Kidney (tissue), 14 donors: ENCODE results near the gene CCR8. TPM values are rescaled to one million over a fixed set of nuclear protein-coding genes. Genes with fewer than 3 reads are reported as not detected.
"Not testable (repeated sequence)": the region's sequence is repeated elsewhere in the genome, so short reads cannot be mapped to it uniquely, and the experiment has no call there.

Experiments used
- DNase-seq, 5 donors: peaks; one replicate each; pipeline ENCODE4 v3.0.0-alpha.2; 2013 to 2020
- FAIRE-seq: peaks from 2 replicates; lab custom pipeline; 2012; peaks lifted over from hg19 to GRCh38; lab: Jason Lieb, UNC
- H3K27ac ChIP-seq, 2 donors: one replicate each; pipeline ENCODE4 v1.7.0; 2013; ENCODE audit warnings: low read depth in 2 of 2, low read length in 2 of 2, inconsistent platforms in 1 of 2
- H3K27me3 ChIP-seq: one replicate; pipeline ENCODE4 v1.7.1; 2013; ENCODE audit warnings: low read length, inconsistent platforms; ENCODE audit not compliant: control insufficient read depth, insufficient read depth
- H3K36me3 ChIP-seq, 3 donors: one replicate each; pipeline versions ENCODE4 v1.7.0 to v1.7.1; 2013; ENCODE audit warnings: low read length in 3 of 3, control low read depth in 1 of 3, inconsistent platforms in 1 of 3; ENCODE audit not compliant: insufficient read depth in 3 of 3, control insufficient read depth in 2 of 3
- H3K4me1 ChIP-seq, 3 donors: one replicate each; pipeline versions ENCODE4 v1.7.0 to v1.7.1; 2013; ENCODE audit warnings: low read length in 3 of 3, inconsistent platforms in 1 of 3, low read depth in 1 of 3; ENCODE audit not compliant: control insufficient read depth in 2 of 3, insufficient read depth in 2 of 3
- H3K4me3 ChIP-seq, 3 donors: one replicate each; pipeline versions ENCODE4 v1.7.0 to v1.8.1; 2013; ENCODE audit warnings: low read length in 3 of 3, control low read depth in 1 of 3, inconsistent platforms in 1 of 3
- H3K9ac ChIP-seq, 3 donors: one replicate each; pipeline versions ENCODE4 v1.7.0 to v1.7.1; 2013; ENCODE audit warnings: low read length in 3 of 3, control low read depth in 1 of 3, inconsistent platforms in 1 of 3
- H3K9me3 ChIP-seq, 3 donors: one replicate each; pipeline versions ENCODE4 v1.7.0 to v1.7.1; 2013; ENCODE audit warnings: low read length in 3 of 3, control low read depth in 1 of 3, inconsistent platforms in 1 of 3; ENCODE audit not compliant: control insufficient read depth in 2 of 3, insufficient read depth in 1 of 3
- CTCF ChIP-seq: IDR thresholded peaks from 3 replicates; pipeline ENCODE4 v1.5.1; 2012; ENCODE audit warnings: mild to moderate bottlenecking, moderate library complexity, borderline replicate concordance; ENCODE audit not compliant: insufficient read depth; ENCODE audit errors: extremely low read depth
- intact Hi-C: fragments of 100-400 bp; cut with DNase I; formaldehyde crosslinking; loops from one replicate; pipeline ENCODE4 v1.11.1; 2022
- polyA plus RNA-seq: library from polyadenylated mRNA; stranded (reverse); fragments of 350-450 nt; fragmentation: Illumina TruSeq; extraction: RNeasy Lipid Tissue Mini Kit (QIAGEN cat#74804); gene quantifications from one replicate; pipeline ENCODE4 v1.2.3, GENCODE V29; 2014; ENCODE audit warnings: low read depth, low replicate concordance; ENCODE audit not compliant: insufficient read depth
- total RNA-seq: library from RNA; stranded (reverse); fragmentation: NEBNext Ultra II Directional; extraction: Animal tissue kit (Norgen Biotek cat#: 25700); gene quantifications from one replicate; pipeline ENCODE4 v1.2.1, GENCODE V29; 2021
- donor health status: control.
- donor health status: control.
- donor health status: control.
- donor health status: control.
- donor health status: control.
- donor health status: DM: yes; HTN: yes; CAD: no.
- donor health status: Normal renal cell carcinoma (clear cell type).

The CCR8 gene
- total and polyA plus RNA-seq, 2 donors from 2014 or later: 0.19 TPM; not detected in 1

DNA sequence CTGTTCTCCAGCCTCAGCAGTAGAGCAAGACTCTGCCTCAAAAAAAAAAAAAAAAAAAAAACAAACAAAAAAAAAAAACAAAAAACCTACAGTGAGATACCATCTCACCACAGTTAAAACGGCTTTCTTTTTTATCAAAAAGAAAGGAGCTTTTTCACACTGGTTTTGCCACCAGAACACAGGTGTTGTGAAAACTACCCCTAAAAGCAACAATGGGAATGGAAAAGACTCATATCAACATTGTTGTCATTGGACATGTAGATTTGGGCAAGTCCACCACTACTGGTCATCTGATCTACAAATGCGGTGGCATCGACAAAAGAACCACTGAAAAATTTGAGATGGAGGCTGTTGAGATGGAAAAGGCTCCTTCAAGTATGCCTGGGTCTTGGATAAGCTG, 28.8 kb downstream of the CCR8 start:
- Histone ChIP-seq H3K27me3 (no peaks in the 10 kb centered on the region), H3K27ac (no peak overlapping the region), H3K4me1 (no peaks in the 10 kb centered on the region), H3K9me3 (no peaks in the 10 kb centered on the region), H3K4me3 (no peak overlapping the region), H3K36me3 (no peaks in the 10 kb centered on the region), H3K9ac (no peak overlapping the region)
- DNase-seq (no peak), FAIRE-seq (no peak)
- intact Hi-C loops: no loop called here
- no peak for TF ChIP-seq CTCF

DNA sequence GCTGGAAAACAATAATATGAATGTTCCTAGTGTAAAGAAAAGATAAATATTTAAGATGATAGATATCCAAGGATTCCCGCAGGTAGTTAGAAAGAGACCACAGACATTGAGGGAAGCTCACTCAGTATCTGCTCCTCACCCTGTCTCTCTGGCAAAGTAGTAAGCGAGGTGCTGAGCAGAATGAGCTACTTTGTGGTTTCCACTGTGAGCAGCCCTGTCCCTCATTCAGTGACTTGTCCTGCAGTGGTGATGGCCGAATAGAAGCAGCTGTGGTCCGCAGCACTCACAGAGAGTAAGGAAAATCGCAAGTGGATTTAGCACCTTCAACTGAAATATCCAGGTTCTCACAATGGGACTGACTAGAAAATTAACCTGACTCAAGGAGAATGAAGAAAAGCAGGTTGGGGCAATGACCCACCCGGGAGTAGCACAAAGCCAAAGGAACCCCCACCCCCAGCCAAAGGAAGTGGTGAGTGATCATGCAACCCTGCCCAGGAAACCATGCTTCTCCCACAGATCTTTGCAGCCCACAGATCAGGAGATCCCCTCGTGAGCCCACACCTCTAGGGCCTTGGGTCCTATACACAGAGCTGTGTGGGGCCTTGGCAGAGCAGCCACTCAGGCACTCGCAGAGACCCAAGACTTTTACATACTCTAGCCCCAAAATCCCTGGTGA, 31.9 kb downstream of the CCR8 start:
- DNase-seq (no peak), FAIRE-seq (no peak)
- Histone ChIP-seq H3K36me3 (no peaks in the 10 kb centered on the region), H3K9me3 (no peaks in the 10 kb centered on the region), H3K4me1 (no peaks in the 10 kb centered on the region), H3K9ac (no peak overlapping the region), H3K4me3 (no peak overlapping the region), H3K27me3 (no peaks in the 10 kb centered on the region), H3K27ac (no peak overlapping the region)
- no peak for TF ChIP-seq CTCF
- intact Hi-C loops: no loop called here

DNA sequence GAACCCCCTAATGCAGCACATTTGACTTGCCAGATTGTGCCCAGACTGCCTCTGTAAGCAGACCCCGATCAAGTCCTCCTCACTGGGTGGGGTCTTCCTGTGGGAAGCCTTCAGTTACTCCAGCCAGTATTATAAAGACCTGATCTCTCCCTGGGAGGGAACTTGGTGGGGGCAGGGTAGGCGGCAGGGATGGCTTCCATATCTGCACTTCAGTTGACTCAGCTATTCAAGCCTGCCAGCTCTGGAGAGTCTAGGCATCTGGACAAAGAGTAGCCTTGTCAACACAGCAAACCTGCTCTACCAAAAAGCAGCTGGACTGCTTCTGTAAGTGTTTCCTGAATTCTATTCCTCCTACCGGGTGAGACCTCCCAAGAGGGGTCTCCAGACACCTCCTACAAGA, 32.7 kb downstream of the CCR8 start:
- DNase-seq: no peak
- FAIRE-seq: no peak
- H3K9ac ChIP-seq: no peak overlapping the region
- H3K9me3 ChIP-seq: no peaks in the 10 kb centered on the region
- intact Hi-C loops: no loop called here
- H3K4me1 ChIP-seq: no peaks in the 10 kb centered on the region
- TF ChIP-seq CTCF: no peak
- no peak overlapping the region for H3K4me3 ChIP-seq
- no peaks in the 10 kb centered on the region for H3K36me3 ChIP-seq
- no peak overlapping the region for H3K27ac ChIP-seq
- no peaks in the 10 kb centered on the region for H3K27me3 ChIP-seq

- no peaks in the 10 kb centered on the region for H3K27me3 ChIP-seq
- H3K4me3 ChIP-seq: no peak overlapping the region
- no peaks in the 10 kb centered on the region for H3K4me1 ChIP-seq
- intact Hi-C loops: no loop called here
- no peak for DNase-seq
- no peaks in the 10 kb centered on the region for H3K36me3 ChIP-seq
- no peak for TF ChIP-seq CTCF
- FAIRE-seq: no peak
- H3K9me3 ChIP-seq: no peaks in the 10 kb centered on the region
- no peak overlapping the region for H3K27ac ChIP-seq
- no peak overlapping the region for H3K9ac ChIP-seq
These were observed 33.3 kb downstream of the CCR8 start for GRCh38 chr3:39362812-39363211.

GRCh38 chr3:39370450-39370849, 40.9 kb downstream of the CCR8 start:
- H3K4me3 ChIP-seq, intact Hi-C loops, H3K9me3 ChIP-seq, H3K36me3 ChIP-seq, H3K27me3 ChIP-seq, FAIRE-seq, H3K27ac ChIP-seq, H3K9ac ChIP-seq, DNase-seq, H3K4me1 ChIP-seq: not testable (repeated sequence)
